H9 (cell line): ENCODE results near the gene APCDD1. TPM values are rescaled to one million over a fixed set of nuclear protein-coding genes. Genes with fewer than 3 reads are reported as not detected.

Source experiments
- DNase-seq: peaks from one replicate; pipeline ENCODE4 v3.0.0-alpha.2; 2017
- H2AFZ ChIP-seq: one replicate; pipeline ENCODE4 v1.6.1; 2013; ENCODE audit warnings: mild to moderate bottlenecking, low read length, control low read depth, moderate library complexity
- H2AK5ac ChIP-seq: 2 replicates; pipeline ENCODE4 v1.6.1; 2013; ENCODE audit warnings: low read length, control low read depth, mixed read lengths; ENCODE audit not compliant: insufficient read length
- H2BK120ac ChIP-seq: one replicate; pipeline ENCODE4 v1.6.1; 2013; ENCODE audit warnings: low read depth, mild to moderate bottlenecking, low read length, control low read depth, inconsistent platforms; ENCODE audit not compliant: poor library complexity, severe bottlenecking
- H2BK12ac ChIP-seq: 2 replicates; pipeline ENCODE4 v1.6.1; 2013; ENCODE audit warnings: low read length, control low read depth, mixed read lengths, low read depth; ENCODE audit not compliant: insufficient read length
- H2BK15ac ChIP-seq: 2 replicates; pipeline ENCODE4 v1.6.1; 2013; ENCODE audit warnings: low read depth, low read length, control low read depth
- H2BK20ac ChIP-seq: one replicate; pipeline ENCODE4 v1.6.1; 2013; ENCODE audit warnings: low read depth, mild to moderate bottlenecking, low read length, control low read depth, inconsistent platforms; ENCODE audit not compliant: poor library complexity, severe bottlenecking
- H2BK5ac ChIP-seq: 2 replicates; pipeline ENCODE4 v1.6.1; 2013; ENCODE audit warnings: low read length, control low read depth, mixed read lengths; ENCODE audit not compliant: insufficient read length
- H3K14ac ChIP-seq: 2 replicates; pipeline ENCODE4 v1.6.1; 2013; ENCODE audit warnings: low read length, control low read depth; ENCODE audit not compliant: insufficient read depth
- H3K18ac ChIP-seq: 2 replicates; pipeline ENCODE4 v1.6.1; 2013; ENCODE audit warnings: low read depth, mild to moderate bottlenecking, mixed read lengths, low read length, control low read depth; ENCODE audit not compliant: insufficient read length
- H3K23ac ChIP-seq: 2 replicates; pipeline ENCODE4 v1.6.1; 2013; ENCODE audit warnings: low read length, control low read depth, mixed read lengths, low read depth; ENCODE audit not compliant: insufficient read length
- H3K23me2 ChIP-seq: 2 replicates; pipeline ENCODE4 v1.6.1; 2013; ENCODE audit warnings: low read depth, mild to moderate bottlenecking, mixed read lengths, low read length, control low read depth; ENCODE audit not compliant: insufficient read length, poor library complexity, severe bottlenecking
- H3K27ac ChIP-seq: 2 replicates; pipeline ENCODE4 v1.5.1; 2013; ENCODE audit warnings: low read length, control low read depth, mixed read lengths, low read depth; ENCODE audit not compliant: insufficient read length
- H3K27me3 ChIP-seq: 2 replicates; pipeline ENCODE4 v1.6.1; 2013; ENCODE audit warnings: low read length, control low read depth, inconsistent platforms; ENCODE audit not compliant: insufficient read depth
- H3K4ac ChIP-seq: 2 replicates; pipeline ENCODE4 v1.6.1; 2013; ENCODE audit warnings: low read depth, mild to moderate bottlenecking, control low read depth, inconsistent platforms, low read length, moderate library complexity
- H3K4me1 ChIP-seq: 2 replicates; pipeline ENCODE4 v1.6.1; 2013; ENCODE audit warnings: low read length, control low read depth, inconsistent platforms; ENCODE audit not compliant: insufficient read depth
- H3K4me2 ChIP-seq: 2 replicates; pipeline ENCODE4 v1.6.1; 2013; ENCODE audit warnings: low read length, control low read depth, mixed read lengths; ENCODE audit not compliant: insufficient read length, insufficient read depth
- H3K56ac ChIP-seq: 2 replicates; pipeline ENCODE4 v1.6.1; 2013; ENCODE audit warnings: low read depth, mild to moderate bottlenecking, mixed read lengths, low read length, control low read depth; ENCODE audit not compliant: insufficient read length
- H3K79me1 ChIP-seq: 2 replicates; pipeline ENCODE4 v1.6.1; 2013; ENCODE audit warnings: low read depth, mild to moderate bottlenecking, moderate library complexity, low read length, control low read depth, inconsistent platforms; ENCODE audit not compliant: insufficient read depth, poor library complexity, severe bottlenecking
- H3K79me2 ChIP-seq: 2 replicates; pipeline ENCODE4 v1.6.1; 2013; ENCODE audit warnings: low read length, control low read depth, inconsistent platforms; ENCODE audit not compliant: insufficient read depth
- H3K9ac ChIP-seq: 2 replicates; pipeline ENCODE4 v1.6.1; 2013; ENCODE audit warnings: low read length, control low read depth, mixed read lengths; ENCODE audit not compliant: insufficient read length; ENCODE audit errors: extremely low read depth
- H3K9me3 ChIP-seq: one replicate; pipeline ENCODE4 v1.6.1; 2013; ENCODE audit warnings: low read depth, low read length, inconsistent platforms; ENCODE audit not compliant: control insufficient read depth
- H3T11ph ChIP-seq: one replicate; pipeline ENCODE4 v1.6.1; 2013; ENCODE audit warnings: mild to moderate bottlenecking, low read length, control low read depth, inconsistent platforms
- H4K20me1 ChIP-seq: one replicate; pipeline ENCODE4 v1.6.1; 2013; ENCODE audit not compliant: control insufficient read depth, insufficient read length, insufficient read depth
- H4K5ac ChIP-seq: 2 replicates; pipeline ENCODE4 v1.6.1; 2013; ENCODE audit warnings: low read depth, mild to moderate bottlenecking, mixed read lengths, low read length, control low read depth; ENCODE audit not compliant: insufficient read length
- H4K8ac ChIP-seq: replicated peaks from 2 replicates; pipeline ENCODE4 v1.6.1; 2013; ENCODE audit warnings: low read length, control low read depth, mixed read lengths, low read depth; ENCODE audit not compliant: insufficient read length
- H4K91ac ChIP-seq: 2 replicates; pipeline ENCODE4 v1.6.1; 2013; ENCODE audit warnings: low read depth, mild to moderate bottlenecking, moderate library complexity, mixed read lengths, low read length, control low read depth; ENCODE audit not compliant: insufficient read length
- H3K27ac Mint-ChIP-seq, 3 experiments: 2 replicates in 2 of 3; 3 replicates in 1 of 3; pipeline ENCODE4 v1.8.0; 2020 to 2021; ENCODE audit warnings: mixed read lengths in 3 of 3, mild to moderate bottlenecking in 1 of 3, moderate library complexity in 1 of 3
- H3K27me3 Mint-ChIP-seq: 2 replicates; pipeline ENCODE4 v1.8.0; 2021; ENCODE audit warnings: low read depth, mild to moderate bottlenecking, moderate library complexity, mixed read lengths
- H3K36me3 Mint-ChIP-seq, 3 experiments: 2 replicates in 2 of 3; 3 replicates in 1 of 3; pipeline ENCODE4 v1.8.0; 2020 to 2021; ENCODE audit warnings: low read depth in 3 of 3, mixed read lengths in 3 of 3; ENCODE audit not compliant: insufficient read depth in 1 of 3
- H3K4me1 Mint-ChIP-seq, 2 experiments: 2 replicates each; pipeline ENCODE4 v1.8.0; 2020; ENCODE audit warnings: mixed read lengths in 2 of 2
- H3K4me3 Mint-ChIP-seq, 2 experiments: 2 replicates in 1 of 2; 3 replicates in 1 of 2; pipeline ENCODE4 v1.8.0; 2020 to 2021; ENCODE audit warnings: mild to moderate bottlenecking in 2 of 2, mixed read lengths in 2 of 2, moderate library complexity in 1 of 2
- H3K9me3 Mint-ChIP-seq, 2 experiments: 2 replicates in 1 of 2; 3 replicates in 1 of 2; pipeline ENCODE4 v1.8.0; 2020; ENCODE audit warnings: mild to moderate bottlenecking in 2 of 2, mixed read lengths in 2 of 2, moderate library complexity in 1 of 2
- WGBS: extraction: QIAGEN DNeasy Blood & Tissue Kit; methylation state at CpG from one replicate; pipeline ENCODE4 v1.1.7; 2013; ENCODE audit warnings: missing lambda C conversion rate, low lambda C conversion rate, mixed read lengths; ENCODE audit not compliant: insufficient read length; ENCODE audit errors: extremely low coverage; 5-methylcytosine and 5-hydroxymethylcytosine counted together
- total RNA-seq: library from RNA; stranded (reverse); gene quantifications from 2 replicates; pipeline ENCODE4 v1.2.1, GENCODE V29; 2021
- TF ChIP-seq, protein P1 (sequence below): fragments of 200-600 bp; sonication (generic); conservative IDR thresholded peaks from 3 replicates; pipeline ENCODE4 v1.8.0; 2021; ENCODE audit warnings: antibody characterized with exemption, mild to moderate bottlenecking

The APCDD1 gene
- total RNA-seq, 1 experiment from 2014 or later, result 1.8 TPM

DNA sequence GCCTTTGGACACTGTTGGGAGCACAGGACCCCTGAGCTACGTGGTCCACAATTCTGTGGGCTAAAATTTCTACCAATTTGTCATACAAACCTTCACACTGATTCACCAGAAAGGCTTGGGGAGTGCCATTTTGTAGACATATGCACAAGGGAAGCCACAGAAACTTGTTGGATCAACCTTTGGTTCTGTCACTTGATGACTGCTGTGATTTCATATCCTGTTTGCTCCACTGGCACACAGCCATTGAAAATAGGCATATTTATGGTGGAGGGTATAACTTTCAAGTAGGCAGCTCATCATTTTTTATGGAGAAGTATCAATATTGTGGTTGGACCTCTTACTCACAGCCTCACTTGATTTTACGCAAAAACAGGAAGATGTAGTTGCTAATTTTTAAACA is 81.8 kb downstream of the APCDD1 start:
- Histone ChIP-seq H3K79me1 (no peaks in the 10 kb centered on the region), H3T11ph (no peak overlapping the region), H3K9me3 (no peaks in the 10 kb centered on the region), H2BK12ac (no peak overlapping the region), H2BK20ac (no peak overlapping the region), H2AFZ (no peak overlapping the region), H2BK120ac (no peak overlapping the region), H4K5ac (no peak overlapping the region), H2BK15ac (no peak overlapping the region), H3K14ac (no peak overlapping the region), H2BK5ac (no peak overlapping the region), H3K4me2 (no peak overlapping the region), H3K27ac (no peak overlapping the region), H3K56ac (no peak overlapping the region), H4K91ac (no peak overlapping the region), H3K23me2 (no peaks in the 10 kb centered on the region), H3K4me1 (no peaks in the 10 kb centered on the region), H3K18ac (no peak overlapping the region), H3K79me2 (no peaks in the 10 kb centered on the region), H3K27me3 (no peaks in the 10 kb centered on the region), H3K23ac (no peak overlapping the region), H4K8ac (no peak overlapping the region), H3K4ac (no peak overlapping the region), H4K20me1 (no peaks in the 10 kb centered on the region), H2AK5ac (no peak overlapping the region), H3K9ac (no peak overlapping the region)
- TF ChIP-seq, protein P1, sequence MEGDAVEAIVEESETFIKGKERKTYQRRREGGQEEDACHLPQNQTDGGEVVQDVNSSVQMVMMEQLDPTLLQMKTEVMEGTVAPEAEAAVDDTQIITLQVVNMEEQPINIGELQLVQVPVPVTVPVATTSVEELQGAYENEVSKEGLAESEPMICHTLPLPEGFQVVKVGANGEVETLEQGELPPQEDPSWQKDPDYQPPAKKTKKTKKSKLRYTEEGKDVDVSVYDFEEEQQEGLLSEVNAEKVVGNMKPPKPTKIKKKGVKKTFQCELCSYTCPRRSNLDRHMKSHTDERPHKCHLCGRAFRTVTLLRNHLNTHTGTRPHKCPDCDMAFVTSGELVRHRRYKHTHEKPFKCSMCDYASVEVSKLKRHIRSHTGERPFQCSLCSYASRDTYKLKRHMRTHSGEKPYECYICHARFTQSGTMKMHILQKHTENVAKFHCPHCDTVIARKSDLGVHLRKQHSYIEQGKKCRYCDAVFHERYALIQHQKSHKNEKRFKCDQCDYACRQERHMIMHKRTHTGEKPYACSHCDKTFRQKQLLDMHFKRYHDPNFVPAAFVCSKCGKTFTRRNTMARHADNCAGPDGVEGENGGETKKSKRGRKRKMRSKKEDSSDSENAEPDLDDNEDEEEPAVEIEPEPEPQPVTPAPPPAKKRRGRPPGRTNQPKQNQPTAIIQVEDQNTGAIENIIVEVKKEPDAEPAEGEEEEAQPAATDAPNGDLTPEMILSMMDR, result no peak
- WGBS, result no CpG with 5 or more reads among the region's 2 CpGs
- Mint-ChIP-seq H3K36me3 (peaks cover 17 to 38% (median 32%) of the 10 kb centered on the region in 3 experiments; a peak in 6 of 7 replicates), H3K9me3 (no peaks in the 10 kb centered on the region), H3K27me3 (no peaks in the 10 kb centered on the region), H3K4me1 (no peaks in the 10 kb centered on the region), H3K4me3 (no peak overlapping the region), H3K27ac (no peak overlapping the region; a peak in 1 of 7 replicates)
- no peak for DNase-seq
